ENCODE measurements around the gene ATP6V1C2. TPM values are rescaled to one million over a fixed set of nuclear protein-coding genes. Genes with fewer than 3 reads are reported as not detected.

The ATP6V1C2 gene
- total RNA-seq, 1 experiment from 2014 or later, result 0.40 TPM

DNA sequence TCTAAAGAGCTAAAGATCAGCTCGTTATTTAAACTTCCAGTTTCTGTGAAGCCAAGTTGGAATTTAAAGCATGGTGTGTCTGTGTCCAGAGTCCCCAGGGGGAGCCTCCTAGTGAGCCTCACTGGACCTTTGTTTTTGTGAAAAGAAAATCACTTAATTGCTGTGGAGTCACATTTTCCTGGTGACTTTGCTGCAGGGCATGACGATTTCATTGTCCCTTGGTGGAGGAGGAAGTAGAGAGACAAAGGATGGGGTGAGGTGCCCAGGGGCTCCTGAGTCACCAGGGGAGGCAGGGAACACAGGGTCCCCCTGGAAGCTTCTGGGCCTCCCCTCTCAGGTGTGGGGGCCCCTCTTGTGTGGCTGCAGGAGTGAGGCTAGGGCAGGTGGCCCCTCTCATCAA is 19.7 kb downstream of the ATP6V1C2 start:
- H3K4me2 ChIP-seq (ENCODE audit: low read length), result no peak overlapping the region
- POLR2A ChIA-PET (ENCODE audit: unreplicated experiment), result no interaction called here
- no peak for DNase-seq

DNA sequence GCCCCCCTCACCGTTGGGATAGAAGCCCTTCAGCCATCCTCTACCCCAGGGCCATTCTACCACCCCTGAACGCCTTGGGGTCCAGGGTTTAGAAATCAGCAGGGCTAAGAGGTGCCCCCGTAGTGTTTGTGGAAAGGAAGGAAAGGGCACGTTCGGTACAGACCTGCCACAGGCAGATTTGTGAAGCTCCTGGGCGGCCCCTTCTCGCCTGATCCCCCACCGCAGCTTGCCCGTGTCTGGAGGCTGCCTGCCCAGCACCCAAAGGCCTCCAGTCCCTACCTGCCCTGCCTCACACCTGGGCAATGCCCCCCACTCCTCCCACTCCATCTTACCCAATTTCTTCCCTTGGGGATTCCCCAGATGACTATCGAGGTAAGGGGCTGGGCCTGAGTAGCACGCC is 21.2 kb downstream of the ATP6V1C2 start:
- ATAC-seq (no peak), DNase-seq (no peak)
- ChIA-PET CTCF (no interaction called here), POLR2A (ENCODE audit: unreplicated experiment) (no interaction called here)
- no TSS peak for BruUV-seq (replicated peaks)
- H3K9ac ChIP-seq (ENCODE audit: low read length), result no peak overlapping the region
- H3K4me1 ChIP-seq (ENCODE audit: insufficient read depth, low read length), result no peaks in the 10 kb centered on the region
- H3K4me3 ChIP-seq (ENCODE audit: low read length), result no peak overlapping the region
- H3F3A ChIP-seq (ENCODE audit: low read length, unreplicated experiment), result no peaks in the 10 kb centered on the region
- no peak overlapping the region for H3K27ac ChIP-seq (ENCODE audit: low read length)
- H4K20me1 ChIP-seq (ENCODE audit: low read length), result no peaks in the 10 kb centered on the region
- H3K36me3 ChIP-seq (ENCODE audit: low read depth, low read length), result no peaks in the 10 kb centered on the region
- no peaks in the 10 kb centered on the region for H3K79me2 ChIP-seq (ENCODE audit: low read length)
- H3K27me3 ChIP-seq (ENCODE audit: low read length), result no peaks in the 10 kb centered on the region
- no peaks in the 10 kb centered on the region for H3K9me3 ChIP-seq (ENCODE audit: low read length)
- TF ChIP-seq EZH2phosphoT487 (IDR thresholded peaks at IDR 0.05; ENCODE audit: borderline replicate concordance, low read length), result no peak
- TF ChIP-seq, protein P1, sequence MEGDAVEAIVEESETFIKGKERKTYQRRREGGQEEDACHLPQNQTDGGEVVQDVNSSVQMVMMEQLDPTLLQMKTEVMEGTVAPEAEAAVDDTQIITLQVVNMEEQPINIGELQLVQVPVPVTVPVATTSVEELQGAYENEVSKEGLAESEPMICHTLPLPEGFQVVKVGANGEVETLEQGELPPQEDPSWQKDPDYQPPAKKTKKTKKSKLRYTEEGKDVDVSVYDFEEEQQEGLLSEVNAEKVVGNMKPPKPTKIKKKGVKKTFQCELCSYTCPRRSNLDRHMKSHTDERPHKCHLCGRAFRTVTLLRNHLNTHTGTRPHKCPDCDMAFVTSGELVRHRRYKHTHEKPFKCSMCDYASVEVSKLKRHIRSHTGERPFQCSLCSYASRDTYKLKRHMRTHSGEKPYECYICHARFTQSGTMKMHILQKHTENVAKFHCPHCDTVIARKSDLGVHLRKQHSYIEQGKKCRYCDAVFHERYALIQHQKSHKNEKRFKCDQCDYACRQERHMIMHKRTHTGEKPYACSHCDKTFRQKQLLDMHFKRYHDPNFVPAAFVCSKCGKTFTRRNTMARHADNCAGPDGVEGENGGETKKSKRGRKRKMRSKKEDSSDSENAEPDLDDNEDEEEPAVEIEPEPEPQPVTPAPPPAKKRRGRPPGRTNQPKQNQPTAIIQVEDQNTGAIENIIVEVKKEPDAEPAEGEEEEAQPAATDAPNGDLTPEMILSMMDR (conservative IDR thresholded peaks at IDR 0.05; ENCODE audit: low read depth, low read length), result no peak
- no peak for TF ChIP-seq EZH2 (IDR thresholded peaks at IDR 0.05; ENCODE audit: low read length, unreplicated experiment)
- H3K9me2 ChIP-seq (replicated peaks; ENCODE audit: low read length), result no peaks in the 10 kb centered on the region
- no peak overlapping the region for H3K4me2 ChIP-seq (ENCODE audit: low read length)
- H2AFZ ChIP-seq (ENCODE audit: low read length), result no peak overlapping the region
- intact Hi-C loops (cut with micrococcal nuclease), result no loop called here

More for the DNA sequence above, 19.7 kb downstream of the ATP6V1C2 start:
- H3K79me2 ChIP-seq (ENCODE audit: low read length), result no peaks in the 10 kb centered on the region
- H3K9me2 ChIP-seq (replicated peaks; ENCODE audit: low read length), result no peaks in the 10 kb centered on the region
- no peaks in the 10 kb centered on the region for H3K27me3 ChIP-seq (ENCODE audit: low read length)
- TF ChIP-seq, protein P1 (conservative IDR thresholded peaks at IDR 0.05; ENCODE audit: low read depth, low read length), result no peak
- TF ChIP-seq EZH2phosphoT487 (IDR thresholded peaks at IDR 0.05; ENCODE audit: borderline replicate concordance, low read length) (no peak), EZH2 (IDR thresholded peaks at IDR 0.05; ENCODE audit: low read length, unreplicated experiment) (no peak)
- no peaks in the 10 kb centered on the region for H3F3A ChIP-seq (ENCODE audit: low read length, unreplicated experiment)
- H3K4me1 ChIP-seq (ENCODE audit: insufficient read depth, low read length), result no peaks in the 10 kb centered on the region
- H3K9me3 ChIP-seq (ENCODE audit: low read length), result no peaks in the 10 kb centered on the region
- intact Hi-C loops (cut with micrococcal nuclease), result no loop called here
- H3K27ac ChIP-seq (ENCODE audit: low read length), result no peak overlapping the region
- no peaks in the 10 kb centered on the region for H4K20me1 ChIP-seq (ENCODE audit: low read length)
- no peak overlapping the region for H3K4me3 ChIP-seq (ENCODE audit: low read length)
- CTCF ChIA-PET, result no interaction called here
- no peaks in the 10 kb centered on the region for H3K36me3 ChIP-seq (ENCODE audit: low read depth, low read length)
- no peak overlapping the region for H3K9ac ChIP-seq (ENCODE audit: low read length)
- H2AFZ ChIP-seq (ENCODE audit: low read length), result no peak overlapping the region
- BruUV-seq (replicated peaks), result no TSS peak
- no peak for ATAC-seq

DNA sequence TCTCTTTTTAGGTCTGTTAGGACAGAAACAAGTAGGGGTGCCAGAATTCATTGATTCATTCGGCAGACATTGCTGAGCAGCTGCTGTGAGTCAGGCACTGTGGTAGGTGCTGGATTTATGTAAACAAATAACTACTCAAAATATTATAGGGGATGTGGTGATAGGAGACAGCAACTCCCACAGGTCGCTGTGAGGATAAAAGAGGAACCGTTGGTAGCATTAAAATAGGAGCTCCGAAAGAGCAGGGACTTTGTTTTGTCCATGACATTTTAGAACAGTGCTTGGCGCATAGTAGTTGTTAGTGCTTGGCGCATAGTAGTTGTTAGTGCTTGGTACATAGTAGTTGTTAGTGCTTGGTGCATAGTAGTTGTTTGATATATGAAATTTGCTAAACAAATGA is 29.2 kb downstream of the ATP6V1C2 start:
- DNase-seq, result peak; percentile 52
- BruUV-seq (replicated peaks), result no TSS peak
- CTCF ChIA-PET, result no interaction called here

More for the DNA sequence above, 29.2 kb downstream of the ATP6V1C2 start:
- H3K27ac ChIP-seq (ENCODE audit: low read length), result no peak overlapping the region
- H3K4me1 ChIP-seq (ENCODE audit: insufficient read depth, low read length), result peaks cover 5% of the 10 kb centered on the region; the same call in 1 of the 2 replicates
- no peaks in the 10 kb centered on the region for H3F3A ChIP-seq (ENCODE audit: low read length, unreplicated experiment)
- no peaks in the 10 kb centered on the region for H3K9me3 ChIP-seq (ENCODE audit: low read length)
- no peaks in the 10 kb centered on the region for H3K36me3 ChIP-seq (ENCODE audit: low read depth, low read length)
- H4K20me1 ChIP-seq (ENCODE audit: low read length), result no peaks in the 10 kb centered on the region
- H3K79me2 ChIP-seq (ENCODE audit: low read length), result no peaks in the 10 kb centered on the region
- intact Hi-C loops (cut with micrococcal nuclease), result no loop called here
- POLR2A ChIA-PET (ENCODE audit: unreplicated experiment), result no interaction called here
- H3K9me2 ChIP-seq (replicated peaks; ENCODE audit: low read length), result no peaks in the 10 kb centered on the region
- no peaks in the 10 kb centered on the region for H3K27me3 ChIP-seq (ENCODE audit: low read length)
- TF ChIP-seq, protein P1 (conservative IDR thresholded peaks at IDR 0.05; ENCODE audit: low read depth, low read length), result no peak
- TF ChIP-seq EZH2phosphoT487 (IDR thresholded peaks at IDR 0.05; ENCODE audit: borderline replicate concordance, low read length), result no peak
- TF ChIP-seq EZH2 (IDR thresholded peaks at IDR 0.05; ENCODE audit: low read length, unreplicated experiment), result no peak
- ATAC-seq, result peak; percentile 58
- no peak overlapping the region for H3K4me3 ChIP-seq (ENCODE audit: low read length)
- H3K4me2 ChIP-seq (ENCODE audit: low read length), result no peak overlapping the region
- no peak overlapping the region for H3K9ac ChIP-seq (ENCODE audit: low read length)
- H2AFZ ChIP-seq (ENCODE audit: low read length), result no peak overlapping the region
